Kidney (tissue), 14 donors: ENCODE results near the gene NBEAL2. TPM values are rescaled to one million over a fixed set of nuclear protein-coding genes. Genes with fewer than 3 reads are reported as not detected.

ENCODE experiments used
- DNase-seq, 5 donors: peaks; one replicate each; pipeline ENCODE4 v3.0.0-alpha.2; 2013 to 2020
- FAIRE-seq: peaks from 2 replicates; lab custom pipeline; 2012; peaks lifted over from hg19 to GRCh38; lab: Jason Lieb, UNC
- H3K27ac ChIP-seq, 2 donors: one replicate each; pipeline ENCODE4 v1.7.0; 2013; ENCODE audit warnings: low read depth in 2 of 2, low read length in 2 of 2, inconsistent platforms in 1 of 2
- H3K27me3 ChIP-seq: one replicate; pipeline ENCODE4 v1.7.1; 2013; ENCODE audit warnings: low read length, inconsistent platforms; ENCODE audit not compliant: control insufficient read depth, insufficient read depth
- H3K36me3 ChIP-seq, 3 donors: one replicate each; pipeline versions ENCODE4 v1.7.0 to v1.7.1; 2013; ENCODE audit warnings: low read length in 3 of 3, control low read depth in 1 of 3, inconsistent platforms in 1 of 3; ENCODE audit not compliant: insufficient read depth in 3 of 3, control insufficient read depth in 2 of 3
- H3K4me1 ChIP-seq, 3 donors: one replicate each; pipeline versions ENCODE4 v1.7.0 to v1.7.1; 2013; ENCODE audit warnings: low read length in 3 of 3, inconsistent platforms in 1 of 3, low read depth in 1 of 3; ENCODE audit not compliant: control insufficient read depth in 2 of 3, insufficient read depth in 2 of 3
- H3K4me3 ChIP-seq, 3 donors: one replicate each; pipeline versions ENCODE4 v1.7.0 to v1.8.1; 2013; ENCODE audit warnings: low read length in 3 of 3, control low read depth in 1 of 3, inconsistent platforms in 1 of 3
- H3K9ac ChIP-seq, 3 donors: one replicate each; pipeline versions ENCODE4 v1.7.0 to v1.7.1; 2013; ENCODE audit warnings: low read length in 3 of 3, control low read depth in 1 of 3, inconsistent platforms in 1 of 3
- H3K9me3 ChIP-seq, 3 donors: one replicate each; pipeline versions ENCODE4 v1.7.0 to v1.7.1; 2013; ENCODE audit warnings: low read length in 3 of 3, control low read depth in 1 of 3, inconsistent platforms in 1 of 3; ENCODE audit not compliant: control insufficient read depth in 2 of 3, insufficient read depth in 1 of 3
- intact Hi-C: fragments of 100-400 bp; cut with DNase I; formaldehyde crosslinking; loops from one replicate; pipeline ENCODE4 v1.11.1; 2022
- polyA plus RNA-seq: library from polyadenylated mRNA; stranded (reverse); fragments of 350-450 nt; fragmentation: Illumina TruSeq; extraction: RNeasy Lipid Tissue Mini Kit (QIAGEN cat#74804); gene quantifications from one replicate; pipeline ENCODE4 v1.2.3, GENCODE V29; 2014; ENCODE audit warnings: low read depth, low replicate concordance; ENCODE audit not compliant: insufficient read depth
- total RNA-seq: library from RNA; stranded (reverse); fragmentation: NEBNext Ultra II Directional; extraction: Animal tissue kit (Norgen Biotek cat#: 25700); gene quantifications from one replicate; pipeline ENCODE4 v1.2.1, GENCODE V29; 2021
- TF ChIP-seq, protein P1 (sequence below): IDR thresholded peaks from 3 replicates; pipeline ENCODE4 v1.5.1; 2012; ENCODE audit warnings: mild to moderate bottlenecking, moderate library complexity, borderline replicate concordance; ENCODE audit not compliant: insufficient read depth; ENCODE audit errors: extremely low read depth
- donor health status: control.
- donor health status: control.
- donor health status: control.
- donor health status: control.
- donor health status: control.
- donor health status: DM: yes; HTN: yes; CAD: no.
- donor health status: Normal renal cell carcinoma (clear cell type).

The NBEAL2 gene
- total and polyA plus RNA-seq, 2 donors from 2014 or later, result 25.7 to 82.8 TPM

DNA sequence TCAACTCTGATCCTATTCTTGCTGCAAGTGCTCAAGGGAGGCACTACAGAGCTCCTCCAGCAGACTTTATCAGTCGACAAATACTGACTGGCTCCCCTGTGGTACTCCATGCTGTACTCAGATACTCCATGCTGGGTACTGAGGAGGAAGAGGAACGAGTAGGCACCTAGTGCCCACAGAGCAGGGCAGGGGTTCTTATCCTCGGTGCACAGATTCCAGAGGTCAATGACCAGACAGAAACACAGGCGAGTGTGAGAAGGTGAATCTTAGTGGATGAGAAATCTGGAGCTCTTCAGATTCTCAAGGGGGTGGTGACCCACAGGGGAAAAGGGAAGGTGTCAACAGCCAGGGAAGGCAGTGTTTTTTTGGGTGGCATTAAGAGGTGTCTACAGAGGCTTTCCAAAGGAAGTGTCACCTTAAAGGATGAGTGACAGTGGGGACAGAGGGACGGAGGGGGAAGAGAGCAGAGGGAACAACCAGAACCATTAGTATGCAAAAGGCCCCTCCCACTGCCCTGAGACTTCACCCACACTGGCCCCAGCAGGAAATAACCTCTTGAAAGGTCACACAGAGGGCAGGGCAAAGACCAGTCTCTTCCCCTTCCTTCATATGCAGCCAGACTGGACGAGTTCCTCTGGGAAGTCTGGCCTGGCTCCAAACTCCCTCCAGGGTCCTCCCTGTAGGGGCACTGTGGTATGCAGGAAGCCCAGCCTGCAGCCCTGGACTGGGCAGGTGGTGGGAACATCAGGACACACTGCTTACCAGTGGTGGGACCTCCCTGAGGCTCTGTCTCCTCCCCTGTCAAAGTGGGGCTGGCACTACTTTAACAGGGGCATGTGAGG, 30.4 kb upstream of the NBEAL2 start:
- FAIRE-seq (no peak), DNase-seq (peak in 2 of 5 donors; percentile 61 to 83)
- Histone ChIP-seq H3K4me1 (peaks cover 4 to 76% (median 62%) of the 10 kb centered on the region in 3 donors), H3K27ac (peak overlapping the region; percentile 91 to 97), H3K9me3 (no peaks in the 10 kb centered on the region), H3K4me3 (peak overlapping the region in 1 of 3 donors; percentile 3), H3K36me3 (no peaks in the 10 kb centered on the region), H3K9ac (peak overlapping the region in 2 of 3 donors; percentile 14 to 79), H3K27me3 (no peaks in the 10 kb centered on the region)
- intact Hi-C loops, result no loop called here
- TF ChIP-seq, protein P1, sequence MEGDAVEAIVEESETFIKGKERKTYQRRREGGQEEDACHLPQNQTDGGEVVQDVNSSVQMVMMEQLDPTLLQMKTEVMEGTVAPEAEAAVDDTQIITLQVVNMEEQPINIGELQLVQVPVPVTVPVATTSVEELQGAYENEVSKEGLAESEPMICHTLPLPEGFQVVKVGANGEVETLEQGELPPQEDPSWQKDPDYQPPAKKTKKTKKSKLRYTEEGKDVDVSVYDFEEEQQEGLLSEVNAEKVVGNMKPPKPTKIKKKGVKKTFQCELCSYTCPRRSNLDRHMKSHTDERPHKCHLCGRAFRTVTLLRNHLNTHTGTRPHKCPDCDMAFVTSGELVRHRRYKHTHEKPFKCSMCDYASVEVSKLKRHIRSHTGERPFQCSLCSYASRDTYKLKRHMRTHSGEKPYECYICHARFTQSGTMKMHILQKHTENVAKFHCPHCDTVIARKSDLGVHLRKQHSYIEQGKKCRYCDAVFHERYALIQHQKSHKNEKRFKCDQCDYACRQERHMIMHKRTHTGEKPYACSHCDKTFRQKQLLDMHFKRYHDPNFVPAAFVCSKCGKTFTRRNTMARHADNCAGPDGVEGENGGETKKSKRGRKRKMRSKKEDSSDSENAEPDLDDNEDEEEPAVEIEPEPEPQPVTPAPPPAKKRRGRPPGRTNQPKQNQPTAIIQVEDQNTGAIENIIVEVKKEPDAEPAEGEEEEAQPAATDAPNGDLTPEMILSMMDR, result no peak

DNA sequence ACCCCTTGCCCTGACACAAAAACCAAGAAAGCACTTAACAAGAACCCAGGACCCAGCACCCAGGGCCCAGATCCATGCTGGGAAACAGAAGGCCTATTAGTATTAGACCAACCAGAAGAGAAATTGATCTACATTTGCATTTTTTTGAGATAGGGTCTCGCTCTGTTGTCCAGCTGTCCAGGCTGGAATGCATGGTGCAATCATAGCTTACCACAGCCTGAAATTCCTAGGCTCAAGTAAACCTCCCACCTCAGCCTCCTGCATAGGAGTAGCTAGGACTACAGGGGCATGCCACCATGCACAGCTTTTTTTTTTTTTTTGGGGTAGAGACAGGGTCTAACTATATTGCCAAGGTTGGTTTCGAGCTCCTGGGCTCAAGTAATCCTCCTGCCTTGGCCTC, 29.3 kb upstream of the NBEAL2 start:
- Histone ChIP-seq H3K36me3 (no peaks in the 10 kb centered on the region), H3K4me1 (peaks cover 1 to 73% (median 53%) of the 10 kb centered on the region in 3 donors), H3K27me3 (no peaks in the 10 kb centered on the region), H3K4me3 (no peak overlapping the region), H3K9me3 (no peaks in the 10 kb centered on the region), H3K27ac (peak overlapping the region in 1 of 2 donors; percentile 49), H3K9ac (no peak overlapping the region)
- intact Hi-C loops, result no loop called here
- DNase-seq (no peak), FAIRE-seq (no peak)
- TF ChIP-seq, protein P1, result no peak

DNA sequence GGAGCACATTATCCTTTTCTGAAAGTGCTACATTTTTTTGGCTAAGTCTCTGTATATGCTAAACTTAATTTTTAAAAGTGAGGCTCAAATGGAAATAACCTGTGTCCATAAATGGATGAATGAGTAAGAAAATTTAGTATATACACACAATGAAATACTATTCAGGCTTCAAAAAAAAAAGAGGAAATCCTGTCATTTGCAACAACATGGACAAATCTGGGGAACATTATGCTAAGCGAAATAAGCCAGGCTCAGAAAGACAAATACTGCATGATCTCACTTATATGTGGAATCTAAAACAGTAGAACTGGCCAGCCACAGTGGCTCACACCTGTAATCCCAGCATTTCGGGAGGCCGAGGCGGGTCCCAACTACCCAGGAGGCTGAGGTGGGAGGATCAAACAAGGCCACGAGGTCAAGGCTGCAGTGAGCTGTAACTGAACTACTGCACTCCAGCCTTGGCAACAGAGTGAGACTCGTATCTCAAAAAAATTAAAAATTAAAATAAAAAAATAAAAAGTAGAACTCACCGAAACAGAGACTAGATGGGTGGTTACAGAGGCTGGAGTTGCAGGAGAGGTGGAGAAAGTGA, 28.7 kb upstream of the NBEAL2 start:
- FAIRE-seq (no peak), DNase-seq (peak in 1 of 5 donors; percentile 29)
- no peaks in the 10 kb centered on the region for H3K27me3 ChIP-seq
- no peak overlapping the region for H3K4me3 ChIP-seq
- no peaks in the 10 kb centered on the region for H3K36me3 ChIP-seq
- H3K9ac ChIP-seq, result no peak overlapping the region
- TF ChIP-seq, protein P1, result no peak
- no peaks in the 10 kb centered on the region for H3K9me3 ChIP-seq
- peaks cover 0 to 75% (median 48%) of the 10 kb centered on the region in 3 donors for H3K4me1 ChIP-seq
- intact Hi-C loops, result no loop called here
- H3K27ac ChIP-seq, result peak overlapping the region in 1 of 2 donors; percentile 48
